ENCODE measurements around the gene FALEC.

DNA sequence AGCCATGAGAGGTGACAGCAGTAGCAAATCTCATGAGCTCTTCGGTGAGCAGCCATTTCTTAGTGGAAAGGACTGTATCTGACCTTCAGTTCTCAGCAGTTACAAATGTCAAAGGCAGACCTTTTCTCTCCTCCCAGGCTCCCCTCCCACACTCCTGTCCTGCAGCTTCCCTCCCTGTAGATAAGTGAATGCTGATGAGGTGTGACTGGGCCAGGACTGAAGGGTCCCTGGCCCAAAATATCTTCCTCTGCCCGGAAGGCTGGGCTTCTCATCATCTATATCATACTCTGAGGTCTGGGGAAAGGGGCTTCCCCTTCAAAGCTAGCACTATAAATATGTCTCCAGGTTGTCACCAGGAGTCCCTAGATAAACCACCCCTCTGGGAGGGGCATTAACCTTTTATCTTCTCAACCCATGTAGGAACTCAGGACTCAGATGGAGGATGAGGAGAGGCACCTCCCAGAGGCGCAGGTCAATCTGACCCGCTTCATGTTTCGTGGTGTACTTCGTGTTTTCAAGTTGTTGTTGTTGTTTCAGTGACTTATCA is 30.0 kb downstream of the FALEC start:
- TF ChIP-seq, protein P1, sequence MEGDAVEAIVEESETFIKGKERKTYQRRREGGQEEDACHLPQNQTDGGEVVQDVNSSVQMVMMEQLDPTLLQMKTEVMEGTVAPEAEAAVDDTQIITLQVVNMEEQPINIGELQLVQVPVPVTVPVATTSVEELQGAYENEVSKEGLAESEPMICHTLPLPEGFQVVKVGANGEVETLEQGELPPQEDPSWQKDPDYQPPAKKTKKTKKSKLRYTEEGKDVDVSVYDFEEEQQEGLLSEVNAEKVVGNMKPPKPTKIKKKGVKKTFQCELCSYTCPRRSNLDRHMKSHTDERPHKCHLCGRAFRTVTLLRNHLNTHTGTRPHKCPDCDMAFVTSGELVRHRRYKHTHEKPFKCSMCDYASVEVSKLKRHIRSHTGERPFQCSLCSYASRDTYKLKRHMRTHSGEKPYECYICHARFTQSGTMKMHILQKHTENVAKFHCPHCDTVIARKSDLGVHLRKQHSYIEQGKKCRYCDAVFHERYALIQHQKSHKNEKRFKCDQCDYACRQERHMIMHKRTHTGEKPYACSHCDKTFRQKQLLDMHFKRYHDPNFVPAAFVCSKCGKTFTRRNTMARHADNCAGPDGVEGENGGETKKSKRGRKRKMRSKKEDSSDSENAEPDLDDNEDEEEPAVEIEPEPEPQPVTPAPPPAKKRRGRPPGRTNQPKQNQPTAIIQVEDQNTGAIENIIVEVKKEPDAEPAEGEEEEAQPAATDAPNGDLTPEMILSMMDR (conservative IDR thresholded peaks at IDR 0.05; ENCODE audit: low read depth, low read length) = no peak
- no peak for TF ChIP-seq EZH2 (IDR thresholded peaks at IDR 0.05; ENCODE audit: borderline replicate concordance, low read depth, low read length, poor library complexity, severe bottlenecking)
